Heart right ventricle (tissue), 16 donors: Measurements from ENCODE around the gene PPT2. TPM values are rescaled to one million over a fixed set of nuclear protein-coding genes. Genes with fewer than 3 reads are reported as not detected.

Experiments used
- ATAC-seq, 8 donors: fragments of 200-7000 bp; cut with Tn5 transposase; one replicate each; pipeline ENCODE4 v1.9.1; 2020; ENCODE audit warnings: mild to moderate bottlenecking in 8 of 8, moderate library complexity in 8 of 8, moderate number of reproducible peaks in 1 of 8
- DNase-seq, 2 donors: peaks; one replicate each; pipeline ENCODE4 v3.0.0-alpha.2; 2020
- H3K27ac ChIP-seq, 10 donors: fragments of 200-600 bp; sonication (generic) in 2 of 10; one replicate each; pipeline versions ENCODE4 v1.5.0 to v1.8.0; 2020 to 2022; ENCODE audit warnings: mild to moderate bottlenecking in 3 of 10
- H3K27me3 ChIP-seq, 7 donors: fragments of 200-600 bp; one replicate each; pipeline ENCODE4 v1.8.0; 2021 to 2022; ENCODE audit warnings: mild to moderate bottlenecking in 2 of 7
- H3K36me3 ChIP-seq, 9 donors: fragments of 200-600 bp; sonication (generic) in 1 of 9; one replicate each; pipeline versions ENCODE4 v1.5.0 to v1.8.0; 2020 to 2022; ENCODE audit warnings: mild to moderate bottlenecking in 2 of 9
- H3K4me1 ChIP-seq, 9 donors: fragments of 200-600 bp; sonication (generic) in 1 of 9; one replicate each; pipeline versions ENCODE4 v1.5.0 to v1.8.0; 2020 to 2022; ENCODE audit warnings: mild to moderate bottlenecking in 4 of 9
- H3K4me3 ChIP-seq, 10 donors: fragments of 200-600 bp; sonication (generic) in 2 of 10; one replicate each; pipeline versions ENCODE4 v1.5.0 to v1.8.0; 2020 to 2022; ENCODE audit warnings: mild to moderate bottlenecking in 7 of 10, moderate library complexity in 2 of 10
- H3K9me3 ChIP-seq, 11 donors: fragments of 200-600 bp in 10 of 11; sonication (generic) in 2 of 11; one replicate each; pipeline versions ENCODE4 v1.5.0 to v1.8.0; 2013 to 2022; ENCODE audit warnings: mild to moderate bottlenecking in 2 of 11, control low read depth in 1 of 11, moderate library complexity in 1 of 11
- CTCF ChIP-seq, 9 donors: fragments of 200-600 bp; sonication (generic) in 2 of 9; IDR thresholded peaks; one replicate each; pipeline versions ENCODE4 v1.5.0 to v1.8.0; 2021 to 2022; ENCODE audit warnings: antibody characterized with exemption in 9 of 9, mild to moderate bottlenecking in 5 of 9, moderate library complexity in 1 of 9
- WGBS, 2 donors: extraction: QIAGEN DNeasy Blood & Tissue Kit; methylation state at CpG; one replicate each; pipeline ENCODE4 v1.1.7; 2013; ENCODE audit warnings: inconsistent platforms in 1 of 2; 5-methylcytosine and 5-hydroxymethylcytosine counted together
- intact Hi-C, 10 donors: fragments of 100-400 bp; cut with DNase I; formaldehyde crosslinking; loops; one replicate each; pipeline versions ENCODE4 v1.11.1 to v1.14.2; 2022
- polyA plus RNA-seq, 2 donors: library from polyadenylated mRNA; stranded (reverse); fragments of 200-250 nt; gene quantifications; one replicate each; pipeline ENCODE4 v1.2.3, GENCODE V29; 2013
- total RNA-seq, 10 donors: library from RNA; stranded (reverse); fragmentation: NEBNext Ultra II Directional in 3 of 10; extraction: Animal tissue kit (Norgen Biotek cat#: 25700) in 3 of 10; gene quantifications; one replicate each; pipeline versions ENCODE4 v1.2.1 to v1.2.4, GENCODE V29; 2021 to 2023
- donor health status: Arrhythmogenic right ventricular cardiomyopathy.
- donor health status: ischemic (EF 13 %, LVEDD 7.1; RV severe dilation, severe dysfunction).
- donor health status: healthy with polysubstance abuse.
- donor health status: DM: no; HTN: yes; CAD: no.
- donor health status: DM: no; HTN: no; CAD: no.
- donor health status: ischemic (EF 25% LVEDD 6.9; RV normal size, moderate dysfunction).
- donor health status: ischemic (EF 25% LVEDD 5.7; RV mildly dilated, moderate dysfunction).
- donor health status: healthy.
- donor health status: DM: yes; HTN: yes; CAD: no.
- donor health status: Ischemic cardiomyopathy.
- donor health status: ischemic (EF 35%, LVEDD 5.7; RV mildly dilated, moderate dysfunction).
- donor health status: nonischemic (EF 11% LVEDD 7.7; RV severe dilation, severe dysfunction).
- donor health status: DM: yes; HTN: yes; CAD: no.
- donor health status: PGD.
- donor health status: ischemic (EF 29% LVEDD 5.4; RV normal size, mild dysfunction).
- donor health status: nonischemic (EF 23%, LVEDD 6.1; RV moderate dilation, normal function).

PPT2 gene
- total and polyA plus RNA-seq, 12 donors: 16.8 to 31.8 (median 22.2) TPM

GRCh38 chr6:32175711-32176475 lies 22.0 kb downstream of the PPT2 start, which contains the start of gene AGPAT1:
Gene AGPAT1, minus strand, starts transcription at chr6:32176084. Its CDS starts 4,588 bp downstream, at chr6:32171496.
- DNase-seq: peak; percentile 98 to 99
- 1% methylated on average over 20 to 27 of the region's 27 CpGs for WGBS, 2 donors
- no peak for TF ChIP-seq CTCF (IDR thresholded peaks at IDR 0.05)
- Histone ChIP-seq H3K9me3 (no peaks in the 10 kb centered on the region), H3K27ac (peak within 1 kb of the TSS; percentile 93 to 98 (median 94)), H3K27me3 (no peaks in the 10 kb centered on the region), H3K4me3 (peak within 1 kb of the TSS; percentile 63 to 93 (median 86)), H3K4me1 (peaks cover 8 to 66% (median 43%) of the 10 kb centered on the region in 9 donors), H3K36me3 (peaks cover 0 to 18% (median 5%) of the 10 kb centered on the region in 9 donors)
- intact Hi-C loops: loop anchor here in 6 of 10 donors (1.0 to 10.0 kb wide), 5 partner anchors 21 to 1029 kb away; partner anchors contain the start of genes ATF6B (in 4 of the 6), PPT2 (in 2 of the 6), HSD17B8 (in 1 of the 6) and RING1 (in 1 of the 6)
- ATAC-seq: peak; percentile 71 to 80 (median 76)

- no peaks in the 10 kb centered on the region for H3K27me3 ChIP-seq
- intact Hi-C loops: loop anchor here in 6 of 10 donors (1.0 to 10.0 kb wide), 5 partner anchors 22 to 1028 kb away; partner anchors contain the start of genes ATF6B (in 4 of the 6), PPT2 (in 2 of the 6), HSD17B8 (in 1 of the 6) and RING1 (in 1 of the 6)
- no peak for TF ChIP-seq CTCF (IDR thresholded peaks at IDR 0.05)
- no peak for ATAC-seq
- H3K27ac ChIP-seq: peak overlapping the region; percentile 93 to 98 (median 94)
- DNase-seq: no peak
- 17 to 31% methylated on average over 5 of the region's 5 CpGs for WGBS, 2 donors
- peaks cover 8 to 74% (median 46%) of the 10 kb centered on the region in 9 donors for H3K4me1 ChIP-seq
- H3K9me3 ChIP-seq: no peaks in the 10 kb centered on the region
- H3K4me3 ChIP-seq: peak overlapping the region; percentile 23 to 93 (median 86)
- peaks cover 0 to 21% (median 5%) of the 10 kb centered on the region in 9 donors for H3K36me3 ChIP-seq
These were observed 22.7 kb downstream of the PPT2 start for GRCh38 chr6:32176476-32177182.

- peak in 1 of 2 donors; percentile 58 for DNase-seq
- Histone ChIP-seq H3K27ac (peak overlapping the region; percentile 93 to 98 (median 94)), H3K4me1 (peaks cover 8 to 80% (median 49%) of the 10 kb centered on the region in 9 donors), H3K36me3 (peaks cover 0 to 28% (median 6%) of the 10 kb centered on the region in 9 donors), H3K4me3 (peak overlapping the region; percentile 23 to 93 (median 86)), H3K9me3 (no peaks in the 10 kb centered on the region), H3K27me3 (no peaks in the 10 kb centered on the region)
- intact Hi-C loops: loop anchor here in 5 of 10 donors (2.0 to 10.0 kb wide), 4 partner anchors 22 to 1028 kb away; partner anchors contain the start of genes ATF6B (in 4 of the 5), HSD17B8 (in 1 of the 5), PPT2 (in 1 of the 5) and RING1 (in 1 of the 5)
- peak; percentile 1 to 34 (median 15) for ATAC-seq
- no peak for TF ChIP-seq CTCF (IDR thresholded peaks at IDR 0.05)
- 0 to 1% methylated on average over 20 of the region's 20 CpGs for WGBS, 2 donors
These were observed 23.3 kb downstream of the PPT2 start for GRCh38 chr6:32177183-32177787.
